Measurements from ENCODE around the gene MBD1. TPM values are rescaled to one million over a fixed set of nuclear protein-coding genes. Genes with fewer than 3 reads are reported as not detected.

Gene MBD1
- total and polyA plus RNA-seq, 2 donors from 2014 or later: 24.7 to 79.3 TPM

DNA sequence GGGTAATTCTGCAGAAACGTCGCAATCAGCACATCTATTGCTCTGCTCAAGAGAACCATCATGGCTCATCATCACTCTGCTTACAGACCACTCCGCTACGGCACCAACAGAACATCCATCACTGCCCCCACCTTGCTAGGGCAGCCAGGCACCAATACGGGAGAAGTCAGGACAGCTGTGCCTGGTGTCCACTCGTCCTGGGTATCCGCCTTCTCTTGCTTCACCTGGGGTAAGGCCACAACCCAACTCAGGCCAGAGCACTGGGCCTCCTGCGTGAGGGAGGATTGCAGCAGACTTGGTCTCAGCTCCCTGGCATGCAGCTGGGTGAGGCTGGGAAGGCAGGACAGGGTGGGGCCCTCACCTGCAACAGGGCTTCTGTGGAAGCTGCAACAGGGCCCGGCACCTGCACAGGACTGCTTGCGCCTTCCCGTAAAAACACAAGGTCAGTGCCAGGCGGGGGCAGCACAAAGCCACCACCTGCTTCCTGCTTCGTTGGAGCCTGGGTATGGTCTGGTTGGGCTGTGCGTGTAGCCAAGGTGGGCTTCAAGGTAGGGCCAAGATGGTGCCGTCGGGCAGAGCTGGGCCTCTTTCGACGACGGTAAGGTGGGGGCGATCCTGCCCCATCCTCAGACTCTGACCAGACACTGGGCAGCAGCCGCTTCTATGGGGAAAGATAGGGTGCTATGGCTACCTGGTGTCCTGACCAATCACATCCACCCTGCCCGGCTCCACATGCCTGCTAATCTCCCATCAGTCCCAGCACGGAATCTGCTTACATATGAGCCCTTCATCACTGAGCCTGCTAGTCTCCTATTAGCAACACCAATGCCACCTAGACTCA is 7.9 kb downstream of the MBD1 start:
- intact Hi-C loops (cut with DNase I): no loop called here
- no peak overlapping the region for H3K4me3 ChIP-seq (ENCODE audit: low read length in 3 of 3)
- no peak for DNase-seq
- H3K27me3 ChIP-seq (ENCODE audit: control insufficient read depth, insufficient read depth, low read length): no peaks in the 10 kb centered on the region
- no peaks in the 10 kb centered on the region for H3K9me3 ChIP-seq (ENCODE audit: control insufficient read depth in 2 of 3, insufficient read depth in 1 of 3, low read length in 3 of 3)
- no peak for FAIRE-seq
- H3K9ac ChIP-seq (ENCODE audit: low read length in 3 of 3): no peak overlapping the region
- TF ChIP-seq, protein P1, sequence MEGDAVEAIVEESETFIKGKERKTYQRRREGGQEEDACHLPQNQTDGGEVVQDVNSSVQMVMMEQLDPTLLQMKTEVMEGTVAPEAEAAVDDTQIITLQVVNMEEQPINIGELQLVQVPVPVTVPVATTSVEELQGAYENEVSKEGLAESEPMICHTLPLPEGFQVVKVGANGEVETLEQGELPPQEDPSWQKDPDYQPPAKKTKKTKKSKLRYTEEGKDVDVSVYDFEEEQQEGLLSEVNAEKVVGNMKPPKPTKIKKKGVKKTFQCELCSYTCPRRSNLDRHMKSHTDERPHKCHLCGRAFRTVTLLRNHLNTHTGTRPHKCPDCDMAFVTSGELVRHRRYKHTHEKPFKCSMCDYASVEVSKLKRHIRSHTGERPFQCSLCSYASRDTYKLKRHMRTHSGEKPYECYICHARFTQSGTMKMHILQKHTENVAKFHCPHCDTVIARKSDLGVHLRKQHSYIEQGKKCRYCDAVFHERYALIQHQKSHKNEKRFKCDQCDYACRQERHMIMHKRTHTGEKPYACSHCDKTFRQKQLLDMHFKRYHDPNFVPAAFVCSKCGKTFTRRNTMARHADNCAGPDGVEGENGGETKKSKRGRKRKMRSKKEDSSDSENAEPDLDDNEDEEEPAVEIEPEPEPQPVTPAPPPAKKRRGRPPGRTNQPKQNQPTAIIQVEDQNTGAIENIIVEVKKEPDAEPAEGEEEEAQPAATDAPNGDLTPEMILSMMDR (IDR thresholded peaks at IDR 0.05; ENCODE audit: borderline replicate concordance, extremely low read depth, insufficient read depth): no peak
- H3K4me1 ChIP-seq (ENCODE audit: control insufficient read depth in 2 of 3, insufficient read depth in 2 of 3, low read depth in 1 of 3, low read length in 3 of 3): no peaks in the 10 kb centered on the region
- no peak overlapping the region for H3K27ac ChIP-seq (ENCODE audit: low read depth in 2 of 2, low read length in 2 of 2)
- H3K36me3 ChIP-seq (ENCODE audit: control insufficient read depth in 2 of 3, insufficient read depth in 3 of 3, low read length in 3 of 3): peaks cover 17 to 71% (median 67%) of the 10 kb centered on the region in 3 donors

DNA sequence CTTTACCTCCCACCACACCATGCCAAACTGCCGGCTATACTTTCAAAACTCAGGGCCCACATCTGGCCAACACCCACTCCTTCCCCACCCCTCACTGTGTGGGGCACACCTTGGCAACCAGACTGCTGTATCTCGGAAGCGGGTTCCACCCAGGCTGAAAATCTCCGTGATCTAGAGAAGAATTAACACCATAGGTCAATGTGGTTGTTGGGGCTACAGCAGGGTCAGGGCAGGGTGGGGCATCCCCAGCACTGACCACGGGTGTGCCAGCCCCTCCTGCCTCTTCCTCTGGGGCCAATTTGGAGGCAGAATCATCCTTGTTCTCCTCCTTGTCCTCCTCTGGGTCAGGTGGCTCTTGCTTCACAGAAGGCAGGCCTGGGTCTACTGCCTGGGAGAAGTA is 8.8 kb downstream of the MBD1 start:
- TF ChIP-seq, protein P1 (IDR thresholded peaks at IDR 0.05; ENCODE audit: borderline replicate concordance, extremely low read depth, insufficient read depth): no peak
- no peak overlapping the region for H3K4me3 ChIP-seq (ENCODE audit: low read length in 3 of 3)
- DNase-seq: no peak
- no peaks in the 10 kb centered on the region for H3K9me3 ChIP-seq (ENCODE audit: control insufficient read depth in 2 of 3, insufficient read depth in 1 of 3, low read length in 3 of 3)
- intact Hi-C loops (cut with DNase I): no loop called here
- FAIRE-seq: no peak
- no peak overlapping the region for H3K9ac ChIP-seq (ENCODE audit: low read length in 3 of 3)
- peaks cover 0 to under 1% (median 0%) of the 10 kb centered on the region in 3 donors for H3K4me1 ChIP-seq (ENCODE audit: control insufficient read depth in 2 of 3, insufficient read depth in 2 of 3, low read depth in 1 of 3, low read length in 3 of 3)
- H3K27ac ChIP-seq (ENCODE audit: low read depth in 2 of 2, low read length in 2 of 2): no peak overlapping the region
- no peaks in the 10 kb centered on the region for H3K27me3 ChIP-seq (ENCODE audit: control insufficient read depth, insufficient read depth, low read length)
- peaks cover 17 to 66% (median 64%) of the 10 kb centered on the region in 3 donors for H3K36me3 ChIP-seq (ENCODE audit: control insufficient read depth in 2 of 3, insufficient read depth in 3 of 3, low read length in 3 of 3)

DNA sequence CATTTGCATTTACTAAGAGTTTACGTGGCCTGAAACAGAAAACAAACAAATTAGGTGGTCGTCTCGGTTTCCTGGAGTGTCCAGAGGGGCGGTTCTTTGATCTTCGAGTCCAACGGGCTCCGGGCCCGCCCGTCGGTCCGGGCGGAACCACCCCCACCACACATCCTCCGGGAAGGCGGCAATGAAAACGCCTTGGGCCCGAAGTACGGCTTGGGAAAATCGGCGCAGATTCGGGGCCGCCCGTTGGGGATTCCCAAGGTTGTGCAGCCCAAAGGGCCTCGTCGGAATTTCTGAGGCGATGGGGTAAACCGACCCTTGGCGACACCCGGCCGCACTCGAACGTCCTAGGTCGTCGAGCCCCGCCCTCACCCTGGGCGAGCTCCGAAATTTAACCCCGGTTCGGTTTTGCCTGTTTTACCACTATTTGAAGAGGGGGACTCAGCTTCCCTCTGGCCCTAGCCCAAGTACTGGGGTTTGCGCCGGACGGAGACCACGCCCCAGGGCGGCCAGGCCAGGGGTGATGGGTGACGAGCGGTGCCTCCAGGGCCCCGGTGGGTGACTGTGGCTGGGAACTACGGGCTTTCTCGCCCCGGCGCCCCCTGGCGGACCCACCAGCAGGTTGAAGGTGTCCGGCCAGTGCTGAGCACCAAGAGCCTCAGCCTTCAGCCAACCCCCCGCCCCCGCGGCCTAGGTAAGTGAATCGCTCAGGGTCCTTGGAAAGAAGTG is 13.1 kb downstream of the MBD1 start:
- intact Hi-C loops (cut with DNase I): no loop called here
- H3K4me3 ChIP-seq (ENCODE audit: low read length in 3 of 3): peak overlapping the region; percentile 28 to 64 (median 52)
- H3K27me3 ChIP-seq (ENCODE audit: control insufficient read depth, insufficient read depth, low read length): no peaks in the 10 kb centered on the region
- DNase-seq (peak; percentile 80 to 94 (median 84)), FAIRE-seq (no peak)
- TF ChIP-seq, protein P1 (IDR thresholded peaks at IDR 0.05; ENCODE audit: borderline replicate concordance, extremely low read depth, insufficient read depth): peak; percentile 56
- no peaks in the 10 kb centered on the region for H3K9me3 ChIP-seq (ENCODE audit: control insufficient read depth in 2 of 3, insufficient read depth in 1 of 3, low read length in 3 of 3)
- H3K4me1 ChIP-seq (ENCODE audit: control insufficient read depth in 2 of 3, insufficient read depth in 2 of 3, low read depth in 1 of 3, low read length in 3 of 3): peaks cover 0 to 6% (median 0%) of the 10 kb centered on the region in 3 donors
- H3K36me3 ChIP-seq (ENCODE audit: control insufficient read depth in 2 of 3, insufficient read depth in 3 of 3, low read length in 3 of 3): peaks cover 5 to 27% (median 26%) of the 10 kb centered on the region in 3 donors
- peak overlapping the region in 1 of 3 donors; percentile 29 for H3K9ac ChIP-seq (ENCODE audit: low read length in 3 of 3)
- peak overlapping the region; percentile 55 to 76 for H3K27ac ChIP-seq (ENCODE audit: low read depth in 2 of 2, low read length in 2 of 2)
